ENCODE results near the gene SLC22A3. TPM values are rescaled to one million over a fixed set of nuclear protein-coding genes. Genes with fewer than 3 reads are reported as not detected.

The SLC22A3 gene
- total RNA-seq, 1 experiment from 2014 or later = 0.07 TPM

GRCh38 chr6:160305926-160306713 is 42.1 kb upstream of the SLC22A3 start:
- intact Hi-C loops (cut with micrococcal nuclease) = no loop called here
- Histone ChIP-seq H3K27me3 (ENCODE audit: insufficient read depth, low read length) (no peaks in the 10 kb centered on the region), H3K4me1 (ENCODE audit: control insufficient read depth in 1 of 2, insufficient read depth in 2 of 2, low read length in 2 of 2) (no peaks in the 10 kb centered on the region), H3K9ac (ENCODE audit: low read length) (no peak overlapping the region), H4K20me1 (ENCODE audit: insufficient read depth) (no peaks in the 10 kb centered on the region), H3K36me3 (ENCODE audit: control insufficient read depth in 1 of 2, insufficient read depth in 2 of 2, low read length in 2 of 2) (no peaks in the 10 kb centered on the region), H3K4me2 (ENCODE audit: low read length) (no peak overlapping the region), H2AFZ (ENCODE audit: low read depth, low read length, poor library complexity, severe bottlenecking) (no peak overlapping the region), H3K9me3 (ENCODE audit: control insufficient read depth in 1 of 2, insufficient read depth in 1 of 2, low read depth in 1 of 2, low read length in 2 of 2) (no peaks in the 10 kb centered on the region), H3K79me2 (ENCODE audit: insufficient read depth, low read length) (no peaks in the 10 kb centered on the region), H3K27ac (ENCODE audit: low read depth, low read length) (no peak overlapping the region), H3K4me3 (replicated peaks in 1 of 2; ENCODE audit: low read depth in 1 of 2, low read length in 2 of 2) (no peak overlapping the region), H3K9me2 (ENCODE audit: insufficient read depth) (no peaks in the 10 kb centered on the region)
- TF ChIP-seq, protein P1, sequence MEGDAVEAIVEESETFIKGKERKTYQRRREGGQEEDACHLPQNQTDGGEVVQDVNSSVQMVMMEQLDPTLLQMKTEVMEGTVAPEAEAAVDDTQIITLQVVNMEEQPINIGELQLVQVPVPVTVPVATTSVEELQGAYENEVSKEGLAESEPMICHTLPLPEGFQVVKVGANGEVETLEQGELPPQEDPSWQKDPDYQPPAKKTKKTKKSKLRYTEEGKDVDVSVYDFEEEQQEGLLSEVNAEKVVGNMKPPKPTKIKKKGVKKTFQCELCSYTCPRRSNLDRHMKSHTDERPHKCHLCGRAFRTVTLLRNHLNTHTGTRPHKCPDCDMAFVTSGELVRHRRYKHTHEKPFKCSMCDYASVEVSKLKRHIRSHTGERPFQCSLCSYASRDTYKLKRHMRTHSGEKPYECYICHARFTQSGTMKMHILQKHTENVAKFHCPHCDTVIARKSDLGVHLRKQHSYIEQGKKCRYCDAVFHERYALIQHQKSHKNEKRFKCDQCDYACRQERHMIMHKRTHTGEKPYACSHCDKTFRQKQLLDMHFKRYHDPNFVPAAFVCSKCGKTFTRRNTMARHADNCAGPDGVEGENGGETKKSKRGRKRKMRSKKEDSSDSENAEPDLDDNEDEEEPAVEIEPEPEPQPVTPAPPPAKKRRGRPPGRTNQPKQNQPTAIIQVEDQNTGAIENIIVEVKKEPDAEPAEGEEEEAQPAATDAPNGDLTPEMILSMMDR (IDR thresholded peaks at IDR 0.05 in 2 of 3, conservative IDR thresholded peaks at IDR 0.05 in 1 of 3; ENCODE audit: borderline replicate concordance in 1 of 3, insufficient read depth in 1 of 3, low read depth in 2 of 3, low read length in 2 of 3) = no peak
- TF ChIP-seq EZH2phosphoT487 (IDR thresholded peaks at IDR 0.05; ENCODE audit: borderline replicate concordance) (no peak), CEBPB (IDR thresholded peaks at IDR 0.05; ENCODE audit: low read depth) (no peak), ELF1 (IDR thresholded peaks at IDR 0.05; ENCODE audit: borderline replicate concordance, low read depth) (no peak), ZFX (IDR thresholded peaks at IDR 0.05) (no peak), SP1 (IDR thresholded peaks at IDR 0.05; ENCODE audit: low read depth) (no peak), MAX (IDR thresholded peaks at IDR 0.05) (no peak), TCF7L2 (IDR thresholded peaks at IDR 0.05; ENCODE audit: borderline replicate concordance, extremely low read depth, insufficient read depth, insufficient read length) (no peak), RAD21 (IDR thresholded peaks at IDR 0.05; ENCODE audit: low read depth) (no peak), CBX3 (IDR thresholded peaks at IDR 0.05; ENCODE audit: low read depth) (no peak), ZNF274 (IDR thresholded peaks at IDR 0.05; ENCODE audit: low read depth, low read length) (no peak), ZBTB33 (IDR thresholded peaks at IDR 0.05; ENCODE audit: extremely low read depth, insufficient replicate concordance, low read length) (no peak), SIN3A (IDR thresholded peaks at IDR 0.05; ENCODE audit: low read depth) (no peak), JUND (IDR thresholded peaks at IDR 0.05) (no peak)
- DNase-seq (ENCODE audit: low read depth, low spot score) = no peak
- POLR2A ChIA-PET = no interaction called here
- BruUV-seq (replicated peaks) = no TSS peak
- no peak for ATAC-seq
- RAD21 ChIA-PET (ENCODE audit: low non-redundant PET in 1 of 2, low total read pairs in 2 of 2, uncharacterized antibody in 2 of 2, unreplicated experiment in 2 of 2) = no interaction called here
- CTCF ChIA-PET = no interaction called here
